ENCODE results near the gene GTPBP10. TPM values are rescaled to one million over a fixed set of nuclear protein-coding genes. Genes with fewer than 3 reads are reported as not detected.

GTPBP10 gene
- polyA plus RNA-seq, 1 donor (not counting 4 experiments of a cell fraction or from before 2014, with no cell fraction given), result 26.6 TPM

GRCh38 chr7:90322837-90323236 lies 23.7 kb upstream of the GTPBP10 start:
- H3K9me1 ChIP-seq (ENCODE audit: control insufficient read depth, extremely low read depth, insufficient read depth, low read length), result no peaks in the 10 kb centered on the region
- H2AFZ ChIP-seq (ENCODE audit: control insufficient read depth, low read length), result no peak overlapping the region
- H3K4me2 ChIP-seq (ENCODE audit: control insufficient read depth, extremely low read depth, insufficient read depth, low read depth, low read length), result no peak overlapping the region
- peaks cover 3% of the 10 kb centered on the region for H3K4me1 ChIP-seq (ENCODE audit: control insufficient read depth, extremely low read depth, insufficient read depth, low read length)
- H3K27ac ChIP-seq (ENCODE audit: control insufficient read depth, insufficient read depth, low read length), result no peak overlapping the region
- DNase-seq (ENCODE audit: low read depth, low spot score) (no peak), FAIRE-seq (no peak)
- dilution Hi-C loops (cut with MboI; ENCODE audit: extremely low pct_ligation_motif_present, low sequenced_read_pairs), result no loop called here
- no peaks in the 10 kb centered on the region for H3K36me3 ChIP-seq (ENCODE audit: control insufficient read depth in 2 of 2, extremely low read depth in 1 of 2, insufficient read depth in 2 of 2, low read length in 2 of 2)
- H4K20me1 ChIP-seq (ENCODE audit: control insufficient read depth, extremely low read depth, insufficient read depth, low read length), result no peaks in the 10 kb centered on the region
- no peak overlapping the region for H3K9ac ChIP-seq (ENCODE audit: control insufficient read depth, extremely low read depth, insufficient read depth, low read length)
- H3K79me2 ChIP-seq (ENCODE audit: control insufficient read depth, insufficient read depth, low read length), result no peaks in the 10 kb centered on the region
- H3K4me3 ChIP-seq (ENCODE audit: control insufficient read depth in 2 of 3, extremely low read depth in 1 of 3, insufficient read depth in 2 of 3, low read depth in 1 of 3, low read length in 3 of 3), result no peak overlapping the region
- TF ChIP-seq EZH2 (IDR thresholded peaks at IDR 0.05; ENCODE audit: low read length), result no peak
- TF ChIP-seq CTCF (optimal IDR thresholded peaks at IDR 0.05 in 1 of 3, IDR thresholded peaks at IDR 0.05 in 1 of 3, conservative IDR thresholded peaks at IDR 0.05 in 1 of 3; ENCODE audit: extremely low read depth in 1 of 3, insufficient read depth in 2 of 3, low read length in 3 of 3), result no peak
- no peaks in the 10 kb centered on the region for H3K9me3 ChIP-seq (ENCODE audit: control insufficient read depth, low read depth, low read length)
- peaks cover 36% of the 10 kb centered on the region for H3K27me3 ChIP-seq (ENCODE audit: control insufficient read depth, extremely low read depth, insufficient read depth, low read length)

DNA sequence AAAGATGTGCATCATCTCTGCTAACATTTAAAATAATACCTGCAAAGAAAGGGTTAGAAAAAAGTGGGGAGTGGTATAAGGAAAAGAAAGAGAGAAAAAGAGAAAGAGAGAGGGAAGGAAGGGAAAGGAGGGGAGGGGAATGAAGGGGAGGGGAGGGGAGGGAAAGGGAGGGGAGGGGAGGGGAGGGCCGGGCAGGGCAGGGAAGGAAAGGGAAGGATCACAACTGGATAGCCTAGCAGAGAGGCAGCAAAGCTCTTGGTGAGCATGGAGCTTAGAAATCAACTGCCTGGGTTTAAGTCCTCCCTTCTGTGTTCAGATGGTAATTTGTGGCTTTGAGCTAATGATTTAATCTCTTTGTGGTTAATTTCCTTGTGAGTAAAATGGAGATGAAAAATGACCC lies 20.0 kb upstream of the GTPBP10 start:
- H3K4me3 ChIP-seq (ENCODE audit: control insufficient read depth in 2 of 3, extremely low read depth in 1 of 3, insufficient read depth in 2 of 3, low read depth in 1 of 3, low read length in 3 of 3), result no peak overlapping the region
- no peak for DNase-seq (ENCODE audit: low read depth, low spot score)
- H3K27me3 ChIP-seq (ENCODE audit: control insufficient read depth, extremely low read depth, insufficient read depth, low read length), result peaks cover 16% of the 10 kb centered on the region
- H4K20me1 ChIP-seq (ENCODE audit: control insufficient read depth, extremely low read depth, insufficient read depth, low read length), result no peaks in the 10 kb centered on the region
- no peak overlapping the region for H3K9ac ChIP-seq (ENCODE audit: control insufficient read depth, extremely low read depth, insufficient read depth, low read length)
- H3K9me3 ChIP-seq (ENCODE audit: control insufficient read depth, low read depth, low read length), result no peaks in the 10 kb centered on the region
- H2AFZ ChIP-seq (ENCODE audit: control insufficient read depth, low read length), result no peak overlapping the region
- no peaks in the 10 kb centered on the region for H3K9me1 ChIP-seq (ENCODE audit: control insufficient read depth, extremely low read depth, insufficient read depth, low read length)
- no peaks in the 10 kb centered on the region for H3K79me2 ChIP-seq (ENCODE audit: control insufficient read depth, insufficient read depth, low read length)
- no peak for FAIRE-seq
- H3K27ac ChIP-seq (ENCODE audit: control insufficient read depth, insufficient read depth, low read length), result no peak overlapping the region
- no peaks in the 10 kb centered on the region for H3K4me1 ChIP-seq (ENCODE audit: control insufficient read depth, extremely low read depth, insufficient read depth, low read length)
- dilution Hi-C loops (cut with MboI; ENCODE audit: extremely low pct_ligation_motif_present, low sequenced_read_pairs), result no loop called here
- H3K36me3 ChIP-seq (ENCODE audit: control insufficient read depth in 2 of 2, extremely low read depth in 1 of 2, insufficient read depth in 2 of 2, low read length in 2 of 2), result no peaks in the 10 kb centered on the region
- H3K4me2 ChIP-seq (ENCODE audit: control insufficient read depth, extremely low read depth, insufficient read depth, low read depth, low read length), result no peak overlapping the region
- no peak for TF ChIP-seq CTCF (optimal IDR thresholded peaks at IDR 0.05 in 1 of 3, IDR thresholded peaks at IDR 0.05 in 1 of 3, conservative IDR thresholded peaks at IDR 0.05 in 1 of 3; ENCODE audit: extremely low read depth in 1 of 3, insufficient read depth in 2 of 3, low read length in 3 of 3)
- TF ChIP-seq EZH2 (IDR thresholded peaks at IDR 0.05; ENCODE audit: low read length), result no peak

All from keratinocyte (primary cell).